OCI-LY3 (cell line): ENCODE data around the gene SRR.

Experiments used
- EZH2phosphoT487 ChIP-seq: fragments of 200-600 bp; shearing (Covaris generic); IDR thresholded peaks from 2 replicates; pipeline ENCODE4 v1.6.1; 2018; ENCODE audit warnings: antibody characterized with exemption, mixed run types, low read depth
- TF ChIP-seq, protein P1 (sequence below): fragments of 200-600, 300-600 bp; sonication (generic); IDR thresholded peaks from 2 replicates; pipeline ENCODE4 v1.5.1; 2014; ENCODE audit warnings: antibody characterized with exemption, low read length, low read depth

DNA sequence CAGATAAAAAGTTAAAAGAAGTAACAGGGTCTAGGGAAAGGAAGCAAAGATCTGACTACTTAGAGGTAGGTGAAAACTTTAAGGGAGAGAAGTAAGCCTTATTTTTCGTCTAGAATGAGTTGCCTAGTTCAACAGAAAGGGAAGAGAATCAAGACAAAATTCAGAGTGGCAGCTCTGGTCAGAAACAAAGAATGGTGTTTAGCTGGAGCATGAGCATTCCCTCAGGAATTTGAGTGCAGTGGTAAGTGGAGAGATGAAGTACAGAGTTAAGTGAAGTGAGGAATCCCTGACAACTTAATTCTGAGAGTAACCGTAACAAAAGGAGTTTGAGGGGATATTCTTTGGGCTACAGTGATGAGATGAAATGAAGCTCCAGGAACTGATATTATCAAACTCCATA lies 11.7 kb upstream of the SRR start:
- TF ChIP-seq, protein P1, sequence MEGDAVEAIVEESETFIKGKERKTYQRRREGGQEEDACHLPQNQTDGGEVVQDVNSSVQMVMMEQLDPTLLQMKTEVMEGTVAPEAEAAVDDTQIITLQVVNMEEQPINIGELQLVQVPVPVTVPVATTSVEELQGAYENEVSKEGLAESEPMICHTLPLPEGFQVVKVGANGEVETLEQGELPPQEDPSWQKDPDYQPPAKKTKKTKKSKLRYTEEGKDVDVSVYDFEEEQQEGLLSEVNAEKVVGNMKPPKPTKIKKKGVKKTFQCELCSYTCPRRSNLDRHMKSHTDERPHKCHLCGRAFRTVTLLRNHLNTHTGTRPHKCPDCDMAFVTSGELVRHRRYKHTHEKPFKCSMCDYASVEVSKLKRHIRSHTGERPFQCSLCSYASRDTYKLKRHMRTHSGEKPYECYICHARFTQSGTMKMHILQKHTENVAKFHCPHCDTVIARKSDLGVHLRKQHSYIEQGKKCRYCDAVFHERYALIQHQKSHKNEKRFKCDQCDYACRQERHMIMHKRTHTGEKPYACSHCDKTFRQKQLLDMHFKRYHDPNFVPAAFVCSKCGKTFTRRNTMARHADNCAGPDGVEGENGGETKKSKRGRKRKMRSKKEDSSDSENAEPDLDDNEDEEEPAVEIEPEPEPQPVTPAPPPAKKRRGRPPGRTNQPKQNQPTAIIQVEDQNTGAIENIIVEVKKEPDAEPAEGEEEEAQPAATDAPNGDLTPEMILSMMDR = no peak
- no peak for TF ChIP-seq EZH2phosphoT487
